H1 (cell line): ENCODE measurements around the gene NCF2. TPM values are rescaled to one million over a fixed set of nuclear protein-coding genes. Genes with fewer than 3 reads are reported as not detected.

Experiments
- CTCF ChIA-PET: fragments of 300-600 bp; sonication (Branson Sonifier 250); formaldehyde crosslinking; loops from one replicate; lab custom pipeline; 2021; ENCODE audit not compliant: partially characterized antibody; lab: Charles Lee
- POLR2A ChIA-PET: fragments of 300-600 bp; sonication (Branson Sonifier 250); formaldehyde crosslinking; loops from one replicate; lab custom pipeline; 2021; ENCODE audit warnings: inconsistent platforms; ENCODE audit not compliant: partially characterized antibody; lab: Charles Lee
- DNase-seq, 2 experiments: peaks; one replicate each; pipeline versions ENCODE4 v3.0.0 to v3.0.0-alpha.2; 2010 to 2022; ENCODE audit warnings: low spot score in 2 of 2, low read depth in 1 of 2, mixed read lengths in 1 of 2
- FAIRE-seq: peaks from 2 replicates; lab custom pipeline; 2011; peaks lifted over from hg19 to GRCh38; lab: Jason Lieb, UNC
- H2AFZ ChIP-seq: 2 replicates; pipeline ENCODE4 v1.8.1; 2012; ENCODE audit warnings: low read length, inconsistent platforms
- H2AK5ac ChIP-seq: 2 replicates; pipeline ENCODE4 v1.6.1; 2013; ENCODE audit warnings: low read depth, low read length
- H2BK120ac ChIP-seq: replicated peaks from 2 replicates; pipeline ENCODE3; 2013; ENCODE audit warnings: low read depth, low read length, inconsistent platforms
- H2BK12ac ChIP-seq: 2 replicates; pipeline ENCODE4 v1.6.1; 2013; ENCODE audit warnings: low read depth, low read length
- H2BK15ac ChIP-seq: 2 replicates; pipeline ENCODE4 v1.6.1; 2013; ENCODE audit warnings: low read length
- H2BK20ac ChIP-seq: 2 replicates; pipeline ENCODE4 v1.6.1; 2013; ENCODE audit warnings: low read length
- H2BK5ac ChIP-seq: 2 replicates; pipeline ENCODE4 v1.6.1; 2013; ENCODE audit warnings: low read depth, low read length
- H3K14ac ChIP-seq: 2 replicates; pipeline ENCODE4 v1.6.1; 2013; ENCODE audit warnings: inconsistent platforms; ENCODE audit not compliant: insufficient read length
- H3K18ac ChIP-seq: 2 replicates; pipeline ENCODE4 v1.6.1; 2013; ENCODE audit warnings: low read length; ENCODE audit errors: extremely low read depth
- H3K23ac ChIP-seq: 2 replicates; pipeline ENCODE4 v1.6.1; 2013; ENCODE audit warnings: inconsistent platforms; ENCODE audit not compliant: insufficient read length
- H3K23me2 ChIP-seq: 2 replicates; pipeline ENCODE4 v1.6.1; 2013; ENCODE audit warnings: low read depth, low read length
- H3K27ac ChIP-seq: 2 replicates; pipeline ENCODE4 v1.6.1; 2011; ENCODE audit warnings: low read depth, low read length, inconsistent platforms
- H3K27me3 ChIP-seq, 4 experiments: replicated peaks in 1 of 4; 1 replicate in 1 of 4; 2 replicates in 3 of 4; pipeline versions ENCODE4 v1.6.1 to v1.8.1; 2011 to 2013; ENCODE audit warnings: low read length in 3 of 4, mild to moderate bottlenecking in 3 of 4, inconsistent platforms in 2 of 4, mixed read lengths in 2 of 4, moderate library complexity in 1 of 4; ENCODE audit not compliant: control insufficient read depth in 3 of 4, insufficient read depth in 3 of 4; ENCODE audit errors: extremely low read depth in 1 of 4
- H3K36me3 ChIP-seq, 4 experiments: 2 replicates each; pipeline versions ENCODE4 v1.6.1 to v1.8.1; 2011 to 2013; ENCODE audit warnings: mild to moderate bottlenecking in 4 of 4, low read length in 3 of 4, moderate library complexity in 2 of 4, control low read depth in 1 of 4, inconsistent platforms in 1 of 4; ENCODE audit not compliant: insufficient read depth in 4 of 4, control insufficient read depth in 2 of 4
- H3K4ac ChIP-seq: replicated peaks from 2 replicates; pipeline ENCODE3; 2013; ENCODE audit warnings: low read length, low read depth, mixed read lengths, inconsistent platforms; ENCODE audit not compliant: insufficient read length
- H3K4me1 ChIP-seq, 4 experiments: replicated peaks in 1 of 4; 1 replicate in 1 of 4; 2 replicates in 3 of 4; pipeline versions ENCODE4 v1.6.1 to v1.8.1; 2011 to 2013; ENCODE audit warnings: low read length in 3 of 4, inconsistent platforms in 2 of 4, mixed read lengths in 1 of 4; ENCODE audit not compliant: insufficient read depth in 4 of 4, control insufficient read depth in 3 of 4
- H3K4me2 ChIP-seq, 2 experiments: 2 replicates each; pipeline versions ENCODE4 v1.6.1 to v1.8.1; 2011 to 2013; ENCODE audit warnings: low read depth in 2 of 2, low read length in 2 of 2, control low read depth in 1 of 2, inconsistent platforms in 1 of 2, mild to moderate bottlenecking in 1 of 2; ENCODE audit not compliant: insufficient read depth in 1 of 2
- H3K4me3 ChIP-seq, 4 experiments: fragments of 200-600, 300-600 bp in 1 of 4; sonication (generic), shearing (Covaris generic), sonication (Bioruptor Twin) in 1 of 4; 2 replicates each; pipeline versions ENCODE4 v1.5.1 to v1.8.1; 2011 to 2016; ENCODE audit warnings: low read length in 4 of 4, low read depth in 3 of 4, control low read depth in 2 of 4, inconsistent platforms in 2 of 4, mild to moderate bottlenecking in 2 of 4, mixed read lengths in 1 of 4, moderate library complexity in 1 of 4; ENCODE audit not compliant: insufficient read depth in 2 of 4; ENCODE audit errors: extremely low read depth in 1 of 4
- H3K56ac ChIP-seq: replicated peaks from 2 replicates; pipeline ENCODE3; 2013; ENCODE audit warnings: low read depth, mild to moderate bottlenecking, mixed read lengths, low read length, inconsistent platforms; ENCODE audit not compliant: insufficient read length
- H3K79me1 ChIP-seq: 2 replicates; pipeline ENCODE4 v1.6.1; 2013; ENCODE audit warnings: low read depth, low read length, control low read depth
- H3K79me2 ChIP-seq, 2 experiments: 2 replicates each; pipeline versions ENCODE4 v1.6.1 to v1.8.1; 2012 to 2013; ENCODE audit warnings: low read length in 2 of 2, mild to moderate bottlenecking in 2 of 2, inconsistent platforms in 1 of 2; ENCODE audit not compliant: insufficient read depth in 2 of 2, control insufficient read depth in 1 of 2
- H3K9ac ChIP-seq, 4 experiments: replicated peaks in 1 of 4; 1 replicate in 1 of 4; 2 replicates in 3 of 4; pipeline versions ENCODE4 v1.6.1 to v1.8.1; 2011 to 2013; ENCODE audit warnings: low read depth in 3 of 4, low read length in 3 of 4, control low read depth in 2 of 4, mild to moderate bottlenecking in 2 of 4, moderate library complexity in 2 of 4, inconsistent platforms in 1 of 4; ENCODE audit errors: extremely low read depth in 1 of 4
- H3K9me3 ChIP-seq, 2 experiments: 2 replicates each; pipeline versions ENCODE4 v1.6.1 to v1.8.1; 2012 to 2013; ENCODE audit warnings: mild to moderate bottlenecking in 2 of 2, moderate library complexity in 2 of 2, control low read depth in 1 of 2, inconsistent platforms in 1 of 2, low read depth in 1 of 2, low read length in 1 of 2, mixed read lengths in 1 of 2; ENCODE audit not compliant: insufficient read depth in 2 of 2
- H4K20me1 ChIP-seq, 2 experiments: replicated peaks in 1 of 2; 2 replicates each; pipeline versions ENCODE3 to v1.8.1; 2011 to 2013; ENCODE audit warnings: inconsistent platforms in 2 of 2, low read length in 2 of 2, mild to moderate bottlenecking in 1 of 2; ENCODE audit not compliant: insufficient read depth in 2 of 2, control insufficient read depth in 1 of 2
- H4K5ac ChIP-seq: 2 replicates; pipeline ENCODE4 v1.6.1; 2013; ENCODE audit warnings: low read length, low read depth, mixed read lengths, inconsistent platforms; ENCODE audit not compliant: insufficient read length
- H4K8ac ChIP-seq: 2 replicates; pipeline ENCODE4 v1.8.0; 2013; ENCODE audit warnings: mild to moderate bottlenecking, moderate library complexity, low read length, inconsistent platforms; ENCODE audit not compliant: insufficient read depth; ENCODE audit errors: extremely low read depth
- H4K91ac ChIP-seq: replicated peaks from 2 replicates; pipeline ENCODE3; 2013; ENCODE audit warnings: low read length, mixed read lengths, inconsistent platforms; ENCODE audit not compliant: insufficient read length
- GTF2F1 ChIP-seq: IDR thresholded peaks from 2 replicates; pipeline ENCODE4 v1.6.1; 2012; ENCODE audit warnings: low read depth, low read length, improper control_type of control experiment, borderline replicate concordance
- HDAC2 ChIP-seq, 2 experiments: fragments of 300-600 bp in 1 of 2; sonication (generic) in 1 of 2; IDR thresholded peaks; 2 replicates each; pipeline ENCODE4 v1.6.1; 2011 to 2012; ENCODE audit warnings: low read depth in 2 of 2, low read length in 2 of 2, mild to moderate bottlenecking in 2 of 2, moderate library complexity in 2 of 2, borderline replicate concordance in 1 of 2, inconsistent platforms in 1 of 2
- JUND ChIP-seq: IDR thresholded peaks from 2 replicates; pipeline ENCODE4 v1.6.1; 2011; ENCODE audit warnings: mild to moderate bottlenecking, improper control_type of control experiment, low read length
- POLR2AphosphoS5 ChIP-seq: IDR thresholded peaks from 2 replicates; pipeline ENCODE4 v1.6.1; 2011; ENCODE audit warnings: low read depth, low read length
- RFX5 ChIP-seq: IDR thresholded peaks from 2 replicates; pipeline ENCODE4 v1.6.1; 2011; ENCODE audit warnings: low read depth, low read length, improper control_type of control experiment, borderline replicate concordance
- SP1 ChIP-seq: IDR thresholded peaks from 2 replicates; pipeline ENCODE4 v1.6.1; 2011; ENCODE audit warnings: low read depth, low read length
- WGBS, 2 experiments: shearing (Covaris generic) in 1 of 2; methylation state at CpG; one replicate each; pipeline versions ENCODE4 v1.1.6 to v1.1.7; 2013 to 2015; ENCODE audit warnings: low lambda C conversion rate in 2 of 2, mixed read lengths in 2 of 2, inconsistent platforms in 1 of 2, low coverage in 1 of 2, missing lambda C conversion rate in 1 of 2; ENCODE audit not compliant: insufficient replicate concordance in 2 of 2, insufficient coverage in 1 of 2, insufficient read length in 1 of 2; ENCODE audit errors: extremely low coverage in 1 of 2, missing lambda C conversion rate in 1 of 2; 5-methylcytosine and 5-hydroxymethylcytosine counted together
- polyA plus RNA-seq, 7 experiments: library from polyadenylated mRNA; depleted of rRNA in 3 of 7; stranded (reverse) in 5 of 7; unstranded in 2 of 7; fragments of >200 nt in 5 of 7; fragments of 200-250 nt in 2 of 7; gene quantifications; 1 replicate in 5 of 7; 2 replicates in 1 of 7; 4 replicates in 1 of 7; pipeline versions ENCODE4 v1.2.1 to v1.2.3, GENCODE V29; 2011 to 2013; ENCODE audit warnings: missing spikeins in 2 of 7, mixed read lengths in 2 of 7
- total RNA-seq: library from RNA; stranded (reverse); fragmentation: NEBNext Ultra II Directional; extraction: Animal tissue kit (Norgen Biotek cat#: 25700); gene quantifications from 2 replicates; pipeline ENCODE4 v1.2.1, GENCODE V29; 2021

Gene NCF2
- total and polyA plus RNA-seq, 2 of the 8 experiments (the other 6 are each of a cell fraction or from before 2014, with no cell fraction given): not detected

DNA sequence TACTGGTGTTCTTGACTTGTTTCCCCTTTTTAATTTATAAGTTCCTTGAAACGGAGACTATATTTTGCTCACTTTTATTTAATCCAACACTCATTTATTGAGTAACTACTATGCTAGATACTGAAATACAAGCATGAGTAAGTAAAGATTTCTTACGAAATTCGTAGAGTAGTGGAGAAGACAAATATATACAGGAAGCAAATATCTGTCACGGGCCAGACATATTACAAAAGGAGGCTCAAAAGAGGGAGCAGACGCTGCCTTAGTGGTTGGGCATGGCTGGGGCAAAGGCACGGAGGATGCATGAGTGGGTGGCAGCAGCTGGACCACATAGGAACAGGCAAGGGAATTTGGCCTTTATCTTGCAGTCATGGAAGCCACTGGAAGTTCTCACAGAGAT, 6.8 kb downstream of the NCF2 start:
- no peak overlapping the region for H2AFZ ChIP-seq
- H3K14ac ChIP-seq: no peak overlapping the region
- H2BK15ac ChIP-seq: no peak overlapping the region
- no peak overlapping the region for H2BK20ac ChIP-seq
- H3K4ac ChIP-seq: no peak overlapping the region
- H3K4me3 ChIP-seq: no peak overlapping the region
- no peak overlapping the region for H3K18ac ChIP-seq
- H3K56ac ChIP-seq: no peak overlapping the region
- H3K36me3 ChIP-seq: no peaks in the 10 kb centered on the region
- no peak overlapping the region for H4K5ac ChIP-seq
- no peaks in the 10 kb centered on the region for H3K27me3 ChIP-seq
- FAIRE-seq: no peak
- no peak overlapping the region for H4K8ac ChIP-seq
- no peak overlapping the region for H3K23ac ChIP-seq
- H3K4me2 ChIP-seq: no peak overlapping the region
- H4K20me1 ChIP-seq: no peaks in the 10 kb centered on the region
- 86% methylated on average over 6 of the region's 6 CpGs; no CpG with 5 or more reads in 1 of the 2 experiments for WGBS, 2 experiments
- no peak overlapping the region for H3K27ac ChIP-seq
- peaks cover 0 to 9% (median 4%) of the 10 kb centered on the region in 4 experiments; a peak in 5 of 7 replicates for H3K4me1 ChIP-seq
- no peak overlapping the region for H4K91ac ChIP-seq
- POLR2A ChIA-PET: no interaction called here
- 0 out of 2 replicates have a peak, but pooled peaks cover 2% of the 10 kb centered on the region for H3K79me1 ChIP-seq
- no peak overlapping the region for H2BK5ac ChIP-seq
- H3K79me2 ChIP-seq: no peaks in the 10 kb centered on the region
- CTCF ChIA-PET: interaction anchor here (0.7 to 1.0 kb wide), 2 partner anchors 13 to 20 kb away, joined by 3 to 4 read pairs; no protein-coding TSS in a partner anchor
- no peak for DNase-seq
- no peak overlapping the region for H3K9ac ChIP-seq
- no peaks in the 10 kb centered on the region for H3K23me2 ChIP-seq
- no peaks in the 10 kb centered on the region for H3K9me3 ChIP-seq
- H2BK120ac ChIP-seq: no peak overlapping the region
- H2AK5ac ChIP-seq: no peak overlapping the region
- TF ChIP-seq POLR2AphosphoS5: no peak
- TF ChIP-seq JUND: no peak
- TF ChIP-seq SP1: no peak
- no peak for TF ChIP-seq GTF2F1
- no peak for TF ChIP-seq HDAC2 (IDR thresholded peaks at IDR 0.05; ENCODE audit: borderline replicate concordance in 1 of 2, low read depth in 2 of 2, low read length in 2 of 2)
- TF ChIP-seq RFX5: no peak
- no peak overlapping the region for H2BK12ac ChIP-seq
